Neuron (in vitro differentiated cells): Measurements from ENCODE around the gene HMCN1.
"Not testable (repeated sequence)": the region's sequence is repeated elsewhere in the genome, so short reads cannot be mapped to it uniquely, and the experiment has no call there.

Source experiments
- H2AFZ ChIP-seq: one replicate; pipeline ENCODE4 v1.6.1; 2013; ENCODE audit warnings: low read depth, mild to moderate bottlenecking, inconsistent platforms, low read length, moderate library complexity
- H3K27me3 ChIP-seq: one replicate; pipeline ENCODE4 v1.6.1; 2013; ENCODE audit warnings: low read length; ENCODE audit not compliant: insufficient read depth
- H3K36me3 ChIP-seq: one replicate; pipeline ENCODE4 v1.6.1; 2013; ENCODE audit warnings: low read length; ENCODE audit not compliant: insufficient read depth
- H3K4me1 ChIP-seq: one replicate; pipeline ENCODE4 v1.6.1; 2013; ENCODE audit warnings: low read length; ENCODE audit not compliant: insufficient read depth
- H3K4me3 ChIP-seq: 2 replicates; pipeline ENCODE4 v1.5.1; 2013; ENCODE audit warnings: mild to moderate bottlenecking, low read length, moderate library complexity
- H3K9me3 ChIP-seq: one replicate; pipeline ENCODE4 v1.6.1; 2013; ENCODE audit warnings: low read length

The HMCN1 gene

GRCh38 chr1:185767508-185768120 lies 33.4 kb downstream of the HMCN1 start:
- no peak overlapping the region for H3K4me3 ChIP-seq
- no peak overlapping the region for H2AFZ ChIP-seq
- H3K9me3 ChIP-seq: no peaks in the 10 kb centered on the region
- no peaks in the 10 kb centered on the region for H3K4me1 ChIP-seq
- H3K36me3 ChIP-seq: no peaks in the 10 kb centered on the region
- no peaks in the 10 kb centered on the region for H3K27me3 ChIP-seq

GRCh38 chr1:185768371-185768770 lies 34.2 kb downstream of the HMCN1 start:
- Histone ChIP-seq H3K9me3 (no peaks in the 10 kb centered on the region), H2AFZ (no peak overlapping the region), H3K27me3 (no peaks in the 10 kb centered on the region), H3K4me3 (no peak overlapping the region), H3K4me1 (no peaks in the 10 kb centered on the region), H3K36me3 (no peaks in the 10 kb centered on the region)

GRCh38 chr1:185769136-185769535 lies 34.9 kb downstream of the HMCN1 start:
- Histone ChIP-seq H3K4me3 (no peak overlapping the region), H2AFZ (no peak overlapping the region), H3K9me3 (no peaks in the 10 kb centered on the region), H3K27me3 (no peaks in the 10 kb centered on the region), H3K36me3 (no peaks in the 10 kb centered on the region), H3K4me1 (no peaks in the 10 kb centered on the region)

GRCh38 chr1:185774394-185774793 lies 40.2 kb downstream of the HMCN1 start:
- Histone ChIP-seq H3K4me1 (peaks cover 5% of the 10 kb centered on the region), H2AFZ (no peak overlapping the region), H3K9me3 (no peaks in the 10 kb centered on the region), H3K27me3 (no peaks in the 10 kb centered on the region), H3K36me3 (no peaks in the 10 kb centered on the region), H3K4me3 (no peak overlapping the region)

GRCh38 chr1:185775501-185775900 lies 41.3 kb downstream of the HMCN1 start:
- no peaks in the 10 kb centered on the region for H3K9me3 ChIP-seq
- peaks cover 5% of the 10 kb centered on the region for H3K4me1 ChIP-seq
- no peak overlapping the region for H3K4me3 ChIP-seq
- H3K36me3 ChIP-seq: no peaks in the 10 kb centered on the region
- no peak overlapping the region for H2AFZ ChIP-seq
- no peaks in the 10 kb centered on the region for H3K27me3 ChIP-seq

- Histone ChIP-seq H3K27me3 (no peaks in the 10 kb centered on the region), H2AFZ (no peak overlapping the region), H3K36me3 (no peaks in the 10 kb centered on the region), H3K4me3 (no peak overlapping the region), H3K4me1 (peaks cover 5% of the 10 kb centered on the region), H3K9me3 (no peaks in the 10 kb centered on the region)
Measured at GRCh38 chr1:185776522-185776921, 42.3 kb downstream of the HMCN1 start.

- H2AFZ ChIP-seq, H3K4me3 ChIP-seq, H3K4me1 ChIP-seq, H3K27me3 ChIP-seq, H3K9me3 ChIP-seq, H3K36me3 ChIP-seq: not testable (repeated sequence)
Measured at GRCh38 chr1:185783860-185784259, 49.7 kb downstream of the HMCN1 start.

- no peak overlapping the region for H3K4me3 ChIP-seq
- H3K27me3 ChIP-seq: no peaks in the 10 kb centered on the region
- no peaks in the 10 kb centered on the region for H3K9me3 ChIP-seq
- no peak overlapping the region for H2AFZ ChIP-seq
- no peaks in the 10 kb centered on the region for H3K36me3 ChIP-seq
- H3K4me1 ChIP-seq: no peaks in the 10 kb centered on the region
Measured at GRCh38 chr1:185785586-185785985, 51.4 kb downstream of the HMCN1 start.

GRCh38 chr1:185786524-185786923 lies 52.3 kb downstream of the HMCN1 start:
- H3K27me3 ChIP-seq: no peaks in the 10 kb centered on the region
- no peaks in the 10 kb centered on the region for H3K4me1 ChIP-seq
- H3K9me3 ChIP-seq: no peaks in the 10 kb centered on the region
- no peaks in the 10 kb centered on the region for H3K36me3 ChIP-seq
- H2AFZ ChIP-seq: no peak overlapping the region
- H3K4me3 ChIP-seq: no peak overlapping the region

GRCh38 chr1:185787238-185787637 lies 53.0 kb downstream of the HMCN1 start:
- H2AFZ ChIP-seq: no peak overlapping the region

GRCh38 chr1:185788386-185788785 lies 54.2 kb downstream of the HMCN1 start:
- no peaks in the 10 kb centered on the region for H3K4me1 ChIP-seq
- H3K4me3 ChIP-seq: no peak overlapping the region
- no peaks in the 10 kb centered on the region for H3K9me3 ChIP-seq
- H2AFZ ChIP-seq: no peak overlapping the region
- H3K36me3 ChIP-seq: no peaks in the 10 kb centered on the region
- no peaks in the 10 kb centered on the region for H3K27me3 ChIP-seq

More at GRCh38 chr1:185787238-185787637, 53.0 kb downstream of the HMCN1 start:
- no peaks in the 10 kb centered on the region for H3K9me3 ChIP-seq
- H3K27me3 ChIP-seq: no peaks in the 10 kb centered on the region
- no peaks in the 10 kb centered on the region for H3K4me1 ChIP-seq
- no peak overlapping the region for H3K4me3 ChIP-seq
- no peaks in the 10 kb centered on the region for H3K36me3 ChIP-seq

GRCh38 chr1:185789501-185790193 lies 55.5 kb downstream of the HMCN1 start:
- no peaks in the 10 kb centered on the region for H3K4me1 ChIP-seq
- no peaks in the 10 kb centered on the region for H3K9me3 ChIP-seq
- H3K4me3 ChIP-seq: no peak overlapping the region
- H2AFZ ChIP-seq: no peak overlapping the region
- no peaks in the 10 kb centered on the region for H3K36me3 ChIP-seq
- H3K27me3 ChIP-seq: no peaks in the 10 kb centered on the region

GRCh38 chr1:185790194-185790735 lies 56.1 kb downstream of the HMCN1 start:
- Histone ChIP-seq H3K4me3 (no peak overlapping the region), H3K4me1 (no peaks in the 10 kb centered on the region), H3K36me3 (no peaks in the 10 kb centered on the region), H3K27me3 (no peaks in the 10 kb centered on the region), H2AFZ (no peak overlapping the region), H3K9me3 (no peaks in the 10 kb centered on the region)
